ENCODE data around the gene SLC8B1.

The SLC8B1 gene

DNA sequence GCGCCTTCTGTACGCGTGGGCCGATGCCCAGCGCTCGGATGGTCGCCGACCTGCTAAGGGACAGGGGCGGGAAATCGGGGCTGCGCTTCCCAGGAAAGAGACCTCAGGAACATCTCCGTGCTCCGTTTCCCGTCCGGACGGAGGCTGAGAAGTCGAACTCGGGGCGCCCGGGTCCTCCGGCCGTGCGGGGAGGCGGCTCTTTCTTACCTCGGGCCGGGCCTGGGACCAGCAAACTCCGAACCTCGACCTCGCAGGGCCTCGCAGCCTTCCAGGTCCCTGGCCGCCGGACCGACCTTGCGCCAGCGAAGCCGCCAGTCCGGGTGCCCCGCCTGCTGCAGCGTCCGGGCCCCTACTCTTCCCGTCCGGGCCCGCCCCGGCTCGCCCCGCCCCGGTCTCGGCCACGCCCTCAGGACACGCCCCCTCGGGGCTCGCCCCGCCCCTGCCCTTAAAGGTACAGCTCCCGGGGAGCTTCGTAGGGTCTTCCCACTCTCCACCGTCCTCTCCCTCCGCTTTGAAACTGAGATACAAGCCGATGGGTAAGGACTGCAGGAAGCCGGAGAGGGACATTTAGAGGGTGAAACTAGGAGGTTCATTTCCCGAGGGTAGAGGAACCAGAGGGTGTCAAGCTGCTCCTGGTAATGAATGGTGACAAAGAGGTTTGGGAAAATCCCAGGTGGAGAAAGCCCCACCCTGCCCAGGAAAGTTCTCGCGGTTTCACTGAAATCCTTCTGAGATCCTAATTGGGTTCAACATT lies at the start of gene SLC8B1:
Gene SLC8B1, minus strand, starts transcription at position 324 of the 754 bp plus-strand sequence. CDS start 2,231 bp downstream, outside the sequence.
- DNase-seq: peak; percentile 91

DNA sequence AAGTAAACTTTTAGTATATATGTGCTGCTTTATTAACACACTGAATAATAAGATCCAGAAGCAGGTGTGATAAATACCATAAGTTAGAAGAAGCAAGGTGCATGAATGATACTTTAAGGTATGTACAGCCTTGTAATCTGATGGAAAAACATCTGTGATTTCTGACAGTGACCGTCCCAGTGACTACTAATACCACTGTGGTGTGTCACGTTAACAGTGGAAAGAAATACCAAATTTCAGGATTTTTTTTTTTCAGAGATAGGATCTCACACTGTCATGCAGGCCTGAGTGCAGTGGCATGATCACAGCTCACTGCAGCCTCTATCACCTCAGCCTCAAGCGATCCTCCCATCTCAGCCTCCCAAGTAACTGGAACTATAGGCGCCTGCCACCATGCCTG lies 47.3 kb upstream of the SLC8B1 start:
- DNase-seq: no peak

DNA sequence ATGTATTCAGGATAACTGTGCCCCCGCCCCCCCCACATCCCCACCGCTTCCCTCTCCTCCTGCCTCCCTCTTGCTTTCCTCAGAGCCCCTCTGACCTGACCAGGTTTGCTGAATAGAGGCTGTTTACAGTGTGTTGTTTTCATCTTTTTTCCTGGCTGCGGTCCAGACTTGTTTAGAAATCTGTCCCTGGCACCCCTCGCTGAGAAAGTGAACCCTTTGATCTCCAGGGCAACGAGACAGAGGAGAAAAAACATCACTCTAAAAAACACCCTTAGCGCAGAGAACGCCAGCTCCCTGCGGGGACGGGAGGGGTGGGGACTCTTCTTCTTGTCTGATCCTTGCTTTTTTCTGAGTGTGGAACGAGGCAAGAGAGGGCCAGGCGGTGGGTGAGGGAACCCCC lies 46.3 kb upstream of the SLC8B1 start:
- no peak for DNase-seq

DNA sequence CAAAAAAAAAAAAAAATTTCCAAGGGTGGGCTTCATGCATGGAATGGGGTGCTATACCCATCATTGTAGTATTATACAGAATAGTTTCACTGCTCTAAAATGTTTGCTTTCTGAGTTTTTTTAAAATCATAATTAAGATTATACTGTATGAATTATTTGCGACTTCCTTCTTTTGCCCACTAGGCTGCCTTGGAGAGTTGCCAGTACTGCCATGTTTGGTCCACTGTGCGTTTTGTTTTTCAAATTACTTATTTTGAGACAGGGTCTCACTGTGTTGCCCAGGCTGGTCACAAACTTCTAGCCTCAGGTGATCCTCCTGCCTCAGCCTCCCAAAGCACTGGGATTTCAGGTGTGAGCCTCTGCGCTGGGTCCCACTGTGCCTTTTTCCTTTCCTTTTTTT lies 43.4 kb upstream of the SLC8B1 start:
- DNase-seq: no peak

DNA sequence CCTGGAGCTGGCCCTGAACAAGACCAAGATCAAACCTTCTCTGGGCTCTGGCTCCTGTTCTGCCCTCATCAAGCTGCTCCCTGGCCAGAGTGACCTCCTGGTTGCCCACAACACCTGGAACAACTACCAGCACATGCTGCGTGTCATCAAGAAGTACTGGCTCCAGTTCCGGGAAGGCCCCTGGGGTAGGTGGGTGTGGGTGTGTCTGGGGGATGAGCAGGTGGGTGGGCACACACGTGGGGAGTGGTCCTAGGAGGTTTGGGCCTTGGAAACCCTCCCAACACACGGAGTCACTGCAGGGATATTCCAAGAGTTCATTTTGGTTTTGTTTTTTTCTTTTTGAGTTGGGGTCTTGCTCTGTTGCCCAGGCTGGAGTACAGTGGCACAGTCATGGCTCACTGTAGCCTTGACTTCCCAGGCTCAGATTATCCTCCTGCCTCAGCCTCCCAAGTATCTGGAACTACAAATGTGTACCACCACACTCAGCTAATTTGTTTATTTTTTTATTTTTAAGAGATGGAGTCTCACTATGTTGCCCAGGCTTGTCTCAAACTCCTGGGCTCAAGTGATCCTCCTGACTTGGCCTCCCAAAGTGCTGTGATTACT lies 40.0 kb upstream of the SLC8B1 start:
- no peak for DNase-seq

DNA sequence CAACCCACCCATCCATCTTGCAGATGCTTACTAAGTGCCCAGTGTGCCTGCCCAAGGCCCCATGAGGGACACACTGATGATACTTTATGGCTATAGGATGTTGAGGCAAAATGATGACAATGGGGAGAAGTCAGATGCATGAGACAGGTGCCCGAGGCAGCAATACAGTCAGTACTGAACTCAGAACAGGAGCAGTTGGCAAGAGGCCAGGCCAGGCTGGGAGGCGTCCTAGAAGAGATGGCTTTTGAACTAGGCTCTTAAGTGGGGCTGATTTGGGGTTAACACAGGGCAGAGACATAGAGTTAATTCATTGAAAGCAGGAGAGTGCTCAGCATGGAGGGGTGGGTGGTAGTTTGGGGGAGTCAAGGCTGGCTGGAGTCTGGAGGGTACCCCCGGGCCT lies 39.1 kb upstream of the SLC8B1 start:
- no peak for DNase-seq

DNA sequence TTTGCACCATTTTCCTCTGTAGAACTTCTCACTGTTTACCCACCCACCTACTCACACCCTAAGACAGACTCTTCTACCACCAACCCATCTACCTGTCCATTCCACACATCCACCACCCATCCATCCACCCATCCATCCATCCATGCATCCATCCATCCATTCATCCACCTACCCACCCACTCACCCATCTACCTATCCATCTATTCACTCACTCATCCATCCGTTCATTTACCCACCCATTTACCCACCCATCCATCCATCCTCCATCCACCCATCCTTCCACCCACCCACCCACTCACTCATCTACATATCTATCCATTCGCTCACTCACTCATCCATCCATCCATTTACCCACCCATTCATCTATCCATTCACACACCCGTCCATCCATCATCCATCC lies 38.5 kb upstream of the SLC8B1 start:
- no peak for DNase-seq

DNA sequence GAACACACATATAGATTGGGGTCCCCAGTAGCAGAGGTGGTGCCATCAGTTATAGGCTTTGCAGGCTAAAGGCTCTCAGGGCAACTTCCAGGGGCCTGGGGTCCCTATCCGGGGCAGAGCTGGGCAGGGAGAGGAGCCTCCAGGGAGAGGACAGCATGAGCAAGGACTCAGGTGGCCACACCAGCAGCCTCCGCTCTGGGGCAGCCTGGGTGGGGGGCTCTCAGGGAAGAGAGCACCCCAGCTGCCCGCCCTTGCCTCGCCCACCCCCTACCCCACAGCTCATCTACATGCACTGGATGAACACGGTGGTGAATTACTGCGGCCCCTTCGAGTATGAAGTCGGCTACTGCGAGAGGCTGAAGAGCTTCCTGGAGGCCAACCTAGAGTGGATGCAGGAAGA lies 37.5 kb upstream of the SLC8B1 start:
- no peak for DNase-seq

DNA sequence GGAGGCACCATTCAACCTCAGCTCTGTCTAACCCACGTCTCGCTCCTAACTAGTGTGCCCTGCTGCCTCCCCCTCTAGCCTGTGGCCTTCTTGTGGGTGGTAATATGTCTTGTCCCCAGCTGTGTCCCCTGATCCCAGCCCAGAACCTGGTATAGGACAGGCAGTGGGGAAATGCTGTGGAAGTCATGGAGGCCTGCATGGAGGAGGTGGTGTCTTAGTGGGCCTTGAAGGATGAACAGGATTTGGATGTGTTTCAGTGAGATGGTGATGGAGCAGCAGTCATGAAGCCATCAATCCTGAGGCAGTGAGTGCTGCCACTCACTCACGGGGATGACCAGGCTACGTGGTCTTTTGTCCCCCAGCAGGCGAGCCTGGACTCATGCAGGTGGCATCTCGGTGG lies 36.9 kb upstream of the SLC8B1 start:
- DNase-seq: no peak

DNA sequence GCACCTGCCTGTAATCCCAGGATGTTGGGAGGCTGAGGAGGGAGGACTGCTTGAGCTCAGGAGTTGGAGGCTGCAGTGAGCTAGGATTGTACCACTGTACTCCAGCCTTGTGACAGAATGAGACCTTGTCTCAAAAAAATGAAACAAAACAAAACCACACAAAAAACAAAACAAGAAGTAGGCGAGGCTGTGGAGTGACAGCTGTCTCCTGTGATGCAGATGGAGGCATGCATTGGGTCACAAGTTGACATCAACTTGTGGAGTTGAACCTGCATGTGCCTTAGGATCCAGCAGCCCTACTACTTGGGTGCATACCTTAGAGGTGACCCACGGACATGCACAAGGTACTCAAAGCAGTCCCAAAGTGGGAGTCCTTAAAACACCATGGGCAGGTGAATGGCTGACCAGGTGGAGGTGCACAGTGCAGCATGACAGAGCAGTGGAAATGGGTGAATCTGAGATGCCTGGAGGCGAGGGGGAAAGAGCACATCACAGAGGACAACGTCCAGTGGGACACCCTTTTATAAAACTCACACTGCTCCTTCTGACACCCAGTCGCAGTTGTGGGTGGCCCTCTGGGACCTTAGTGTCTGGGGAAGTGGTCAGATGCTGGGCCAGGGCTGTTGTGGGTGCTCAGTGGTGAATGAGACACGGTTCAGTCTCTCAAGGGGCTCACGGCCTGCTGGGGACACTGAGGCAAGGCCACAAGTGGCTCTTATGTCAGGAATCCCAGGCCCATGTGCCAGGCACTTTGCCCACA lies 36.2 kb upstream of the SLC8B1 start:
- no peak for DNase-seq

DNA sequence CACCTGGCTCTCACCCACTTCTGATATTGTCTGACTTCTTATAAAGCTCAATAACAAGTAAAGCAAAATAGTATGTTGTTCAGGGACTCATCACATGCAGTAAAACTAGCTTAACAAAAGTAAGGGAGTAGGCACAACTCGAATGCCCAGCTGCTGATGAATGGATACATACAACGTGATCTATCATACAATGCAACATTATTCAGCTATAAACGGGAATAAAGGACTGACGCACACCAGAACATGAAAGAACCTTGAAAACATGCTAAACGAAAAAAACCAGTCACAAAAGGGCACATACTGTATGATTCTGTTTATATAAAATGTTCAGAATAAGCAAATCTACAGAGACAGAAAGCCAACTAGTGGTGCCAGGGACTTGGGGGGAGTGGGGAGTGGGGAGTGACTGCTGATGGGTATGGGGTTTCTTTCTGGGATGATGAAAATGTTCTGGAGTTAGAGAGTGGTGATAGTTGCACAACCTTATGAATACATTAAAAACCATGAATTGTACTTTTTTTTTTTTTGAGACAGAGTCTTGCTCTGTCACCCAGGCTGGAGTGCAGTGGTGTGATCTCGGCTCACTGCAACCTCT lies 34.6 kb upstream of the SLC8B1 start:
- DNase-seq: no peak

DNA sequence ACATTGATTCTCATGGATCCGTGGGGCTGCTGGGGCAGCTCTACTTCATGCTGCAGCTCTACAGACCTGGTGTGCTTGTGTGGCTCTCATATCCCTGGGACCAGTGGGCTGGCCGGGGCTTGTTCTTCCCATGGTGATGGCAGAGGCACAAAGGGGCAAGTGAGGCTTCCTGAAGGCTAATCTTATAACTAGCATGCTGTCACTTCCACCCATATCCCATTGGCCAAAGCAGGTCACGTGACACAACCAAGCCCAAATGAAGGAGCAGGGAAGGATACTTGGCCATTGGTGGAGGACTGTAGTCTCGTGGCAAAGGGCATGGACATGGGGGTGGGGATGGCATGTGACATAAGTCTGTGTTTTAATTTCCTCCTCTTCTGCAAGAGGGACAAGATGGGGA lies 33.4 kb upstream of the SLC8B1 start:
- DNase-seq: peak; percentile 22

DNA sequence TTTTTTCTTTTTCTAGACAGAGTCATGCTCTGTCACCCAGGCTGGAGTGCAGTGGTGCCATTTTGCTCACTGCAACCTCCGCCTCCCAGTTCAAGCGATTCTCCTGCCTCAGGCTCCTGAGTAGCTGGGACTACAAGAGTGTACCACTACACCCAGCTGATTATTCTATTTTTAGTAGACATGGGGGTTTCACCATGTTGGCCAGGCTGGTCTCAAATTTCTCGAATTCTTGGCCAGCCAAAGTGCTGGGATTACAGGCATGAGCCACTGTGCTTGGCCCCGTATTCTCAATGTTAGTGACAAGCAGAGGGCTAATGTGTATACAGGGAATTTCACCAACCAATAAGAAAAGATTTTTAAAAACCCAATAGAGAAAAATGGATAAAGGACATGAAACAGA lies 31.9 kb upstream of the SLC8B1 start:
- DNase-seq: no peak

DNA sequence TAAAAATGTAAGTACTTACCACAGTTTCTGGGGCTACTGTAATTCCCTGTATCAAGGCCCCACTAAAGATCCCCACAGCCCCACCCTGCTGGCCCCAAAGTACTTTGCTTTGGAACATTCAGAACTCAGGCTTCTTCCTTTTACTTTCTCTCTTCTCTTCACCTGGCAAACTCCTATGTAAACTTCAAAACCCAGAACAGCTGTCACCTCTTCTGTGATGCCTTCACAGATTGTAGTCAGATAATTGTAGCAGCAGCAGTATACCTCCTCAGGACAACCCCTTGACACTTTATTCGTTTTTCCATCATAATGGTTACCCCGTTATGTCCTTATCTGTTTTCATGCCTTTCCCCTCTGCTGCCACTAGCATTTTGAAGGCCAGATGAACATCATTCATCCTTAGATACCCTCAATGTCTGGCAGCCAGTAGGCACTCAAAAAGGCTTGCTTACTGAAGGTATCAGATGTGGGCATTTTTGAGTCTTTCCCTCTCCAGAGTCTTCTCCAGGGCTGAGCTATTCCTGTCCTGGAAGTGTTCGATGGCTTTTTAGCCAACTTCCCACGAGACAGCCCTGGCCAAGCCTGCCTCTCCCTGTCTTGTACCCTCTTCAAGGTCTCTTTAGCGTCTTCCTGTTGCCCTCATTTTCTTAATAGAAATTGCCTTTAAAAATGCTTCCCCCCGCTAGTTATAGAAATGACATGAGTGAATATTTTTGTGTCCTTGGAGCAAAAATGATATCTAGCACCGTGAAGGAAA lies 30.9 kb upstream of the SLC8B1 start:
- no peak for DNase-seq

DNA sequence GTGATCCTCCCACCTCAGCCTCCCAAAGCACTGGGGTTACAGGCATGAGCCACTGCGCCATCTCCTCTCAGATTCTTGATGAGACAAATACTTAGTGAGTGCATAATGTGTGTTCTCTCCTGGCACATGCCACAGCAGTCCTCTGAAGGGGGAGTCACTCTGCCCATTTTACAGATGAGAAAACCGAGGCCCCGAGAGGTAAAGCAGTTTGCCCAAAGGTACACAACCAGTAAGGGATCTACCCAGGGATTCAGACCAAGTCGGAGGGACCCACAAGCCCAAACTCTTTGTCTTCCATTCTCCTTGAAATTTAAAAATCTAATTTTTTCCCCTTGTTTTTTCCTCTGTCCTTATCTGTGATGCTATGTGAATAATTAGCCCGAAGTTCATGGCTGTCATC lies 29.8 kb upstream of the SLC8B1 start:
- DNase-seq: no peak

DNA sequence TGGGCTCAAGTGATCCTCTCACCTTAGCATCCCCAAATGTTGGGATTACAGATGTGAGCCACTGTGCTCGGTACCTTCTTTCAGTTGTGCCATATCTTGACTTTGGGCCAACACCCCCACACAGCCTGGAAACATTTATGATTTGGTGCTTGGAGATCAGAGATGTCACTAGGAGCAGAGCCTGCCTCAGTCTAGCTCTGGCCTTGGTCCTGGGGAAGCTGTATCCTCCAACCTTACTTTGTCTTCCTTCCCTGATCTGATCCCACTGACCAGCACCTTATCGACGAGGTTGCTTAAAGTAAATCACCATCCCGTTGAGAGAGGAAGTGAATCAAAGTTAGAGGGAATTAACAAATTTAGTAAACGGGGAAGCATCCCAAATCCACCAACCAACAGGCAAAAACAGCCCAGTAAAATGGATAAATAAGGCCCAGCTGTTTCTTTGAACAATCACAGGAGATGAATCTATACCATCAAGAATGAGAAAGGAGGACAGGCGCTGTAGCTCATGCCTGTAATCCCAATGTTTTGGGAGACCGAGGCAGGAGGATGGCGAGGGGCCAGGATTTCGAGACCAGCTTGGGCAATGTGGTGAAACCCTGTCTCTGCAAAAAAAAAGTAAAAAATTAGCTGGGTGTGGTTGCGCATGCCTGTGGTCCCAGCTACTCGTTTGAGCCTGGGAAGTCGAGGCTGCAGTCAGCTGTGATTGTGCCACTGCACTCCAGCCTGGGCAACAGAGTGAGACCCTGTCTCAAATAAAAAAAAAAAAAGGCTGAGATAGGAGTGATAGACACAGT lies 26.9 kb upstream of the SLC8B1 start:
- no peak for DNase-seq

DNA sequence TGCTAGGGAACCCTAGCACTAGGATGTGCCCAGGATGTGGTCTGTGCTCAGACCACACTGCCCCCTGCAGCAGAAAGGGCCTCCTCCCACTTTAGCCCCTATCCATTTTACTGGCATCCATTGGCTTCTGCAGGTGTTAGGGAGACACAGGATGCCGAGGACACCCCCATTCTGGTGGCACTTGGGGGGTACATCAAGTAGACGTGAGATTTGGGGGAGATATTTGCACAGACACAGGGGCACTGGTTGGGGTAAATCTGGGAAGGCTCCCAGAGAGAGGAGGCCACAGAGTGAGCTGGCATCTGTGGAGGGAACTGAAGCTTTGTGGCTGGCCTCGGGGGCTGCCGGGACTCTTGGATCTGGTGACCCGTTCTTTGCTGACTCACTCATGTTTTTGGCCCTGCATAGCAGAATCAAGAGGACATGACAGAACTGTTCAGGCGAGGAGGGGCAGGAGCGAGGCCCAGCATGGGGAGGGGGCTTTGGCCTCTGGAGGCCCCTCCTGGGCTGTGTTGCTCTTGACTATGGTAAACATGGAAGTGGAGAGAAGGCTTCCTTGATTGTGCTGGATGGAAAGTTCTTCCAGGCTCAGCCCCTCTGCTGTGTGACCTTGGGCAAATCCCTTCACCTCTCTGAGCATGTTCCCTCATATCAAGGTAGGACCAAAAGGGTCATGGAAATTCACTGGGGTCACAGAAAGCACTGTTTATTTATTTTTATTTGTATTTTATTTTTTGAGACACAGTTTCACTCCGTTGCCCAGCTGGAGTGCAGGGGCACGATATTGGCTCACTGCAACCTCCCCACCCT lies 25.2 kb upstream of the SLC8B1 start:
- peak; percentile 41 for DNase-seq

DNA sequence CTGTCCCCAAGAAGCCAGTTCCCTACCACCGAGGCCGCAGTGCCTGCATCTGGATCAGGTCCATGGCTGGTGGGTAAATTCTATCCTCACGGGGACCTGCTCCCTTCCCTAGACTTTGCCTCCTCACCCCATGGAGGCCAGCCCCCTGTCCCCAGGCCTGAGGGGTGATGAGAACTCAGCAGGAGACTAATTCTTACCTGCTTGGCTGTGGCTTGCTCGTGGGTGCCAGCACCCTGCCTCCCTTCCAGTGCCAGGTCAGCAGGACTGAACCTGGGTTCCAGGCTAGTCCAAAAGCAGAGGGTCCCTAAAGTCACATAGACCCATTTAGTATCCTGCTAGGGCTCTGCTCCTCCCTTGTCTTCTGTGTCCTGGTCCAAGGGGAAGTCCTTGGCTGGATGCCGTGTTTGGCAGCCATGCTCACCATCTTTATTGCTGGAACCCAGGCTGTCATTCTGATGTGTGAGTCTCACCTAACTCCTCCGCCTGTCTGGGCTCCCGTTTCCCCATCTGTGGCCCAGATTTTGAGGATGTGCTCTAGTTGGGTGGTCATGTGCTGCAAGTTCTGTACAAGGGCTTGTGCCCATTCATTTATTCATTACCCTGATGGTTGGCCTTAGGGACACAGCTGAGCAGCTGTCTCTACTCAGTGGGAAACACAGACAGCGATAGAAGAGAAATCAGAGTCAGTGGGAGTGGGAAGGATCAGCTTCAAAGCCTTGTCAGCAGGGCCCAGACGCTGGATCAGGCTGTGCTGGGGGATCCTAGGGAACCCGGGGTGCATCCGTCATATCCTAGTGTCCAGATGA lies 24.4 kb upstream of the SLC8B1 start:
- DNase-seq: no peak

DNA sequence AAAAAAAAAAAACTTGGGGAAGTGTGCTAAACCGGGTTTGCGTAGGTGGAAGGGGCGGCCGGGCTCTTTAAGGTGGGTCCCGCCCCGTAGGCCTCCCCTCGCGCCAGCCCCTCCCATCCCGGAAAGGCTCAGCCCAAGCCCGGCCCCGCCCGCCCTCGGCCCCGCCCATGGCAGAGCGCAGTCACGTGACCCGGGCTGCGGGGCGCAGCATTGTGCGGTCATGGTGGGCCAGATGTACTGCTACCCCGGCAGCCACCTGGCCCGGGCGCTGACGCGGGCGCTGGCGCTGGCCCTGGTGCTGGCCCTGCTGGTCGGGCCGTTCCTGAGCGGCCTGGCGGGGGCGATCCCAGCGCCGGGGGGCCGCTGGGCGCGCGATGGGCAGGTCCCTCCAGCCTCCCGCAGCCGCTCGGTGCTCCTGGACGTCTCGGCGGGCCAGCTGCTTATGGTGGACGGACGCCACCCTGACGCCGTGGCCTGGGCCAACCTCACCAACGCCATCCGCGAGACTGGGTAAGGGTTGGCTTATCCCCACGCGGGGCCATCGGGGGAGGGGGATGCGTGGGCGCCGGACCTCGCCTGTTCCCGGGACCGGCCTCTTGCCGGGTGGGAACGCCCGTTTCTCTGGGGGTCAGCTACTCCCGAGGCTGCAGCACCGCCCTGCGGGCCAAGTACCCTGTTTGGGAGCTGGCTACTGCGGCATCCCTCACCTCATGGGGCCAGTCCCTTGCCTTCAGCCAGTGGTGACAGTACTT lies 23.6 kb upstream of the SLC8B1 start, which contains the start of gene PLBD2:
Gene PLBD2, plus strand, starts transcription at position 207 of the 752 bp plus-strand sequence. Its CDS starts 14 bp downstream, at position 221.
- peak; percentile 97 for DNase-seq

Data from OCI-M1 (cell line).